ENCODE measurements around the gene CUL5. TPM values are rescaled to one million over a fixed set of nuclear protein-coding genes. Genes with fewer than 3 reads are reported as not detected.

Gene CUL5
- total RNA-seq, 1 donor from 2014 or later = 39.5 TPM

Other genes with a start within 250 kb of the CUL5 start
- 63.5 and 80.1 TPM in 2 replicates for gene SLC35F2, start 150.1 kb upstream of the CUL5 start, total RNA-seq
- gene RAB39A, start 80.5 kb upstream of the CUL5 start, total RNA-seq = 0.07 TPM in 1 of 2 replicates, not detected in the other
- 88.2 and 95.6 TPM in 2 replicates for gene ACAT1, start 112.7 kb downstream of the CUL5 start, total RNA-seq
- 13.0 and 16.8 TPM in 2 replicates for gene NPAT, start 213.7 kb downstream of the CUL5 start, total RNA-seq
- gene ATM, start 214.2 kb downstream of the CUL5 start, total RNA-seq = 80.2 and 108 TPM in 2 replicates